Measurements from ENCODE around the gene GRID1.
"Not testable (repeated sequence)": the region's sequence is repeated elsewhere in the genome, so short reads cannot be mapped to it uniquely, and the experiment has no call there.

Gene GRID1

GRCh38 chr10:85778074-85778473, 588.5 kb downstream of the GRID1 start:
- no peak for DNase-seq

GRCh38 chr10:85767891-85768290, 598.7 kb downstream of the GRID1 start:
- DNase-seq = no peak

GRCh38 chr10:85764108-85764507, 602.5 kb downstream of the GRID1 start:
- DNase-seq = no peak

GRCh38 chr10:85761906-85762445, 604.6 kb downstream of the GRID1 start:
- no peak for DNase-seq

- DNase-seq = no peak
Observed at GRCh38 chr10:85741626-85742300, 624.8 kb downstream of the GRID1 start.

GRCh38 chr10:85735997-85736396, 630.6 kb downstream of the GRID1 start:
- no peak for DNase-seq

GRCh38 chr10:85734791-85735190, 631.8 kb downstream of the GRID1 start:
- DNase-seq = no peak

GRCh38 chr10:85724215-85724614, 642.4 kb downstream of the GRID1 start:
- DNase-seq = no peak

- no peak for DNase-seq
Observed at GRCh38 chr10:85720931-85721590, 645.5 kb downstream of the GRID1 start.

GRCh38 chr10:85719408-85719807, 647.2 kb downstream of the GRID1 start:
- no peak for DNase-seq

GRCh38 chr10:85713885-85714284, 652.7 kb downstream of the GRID1 start:
- DNase-seq = no peak

- DNase-seq = no peak
Observed at GRCh38 chr10:85702768-85703167, 663.8 kb downstream of the GRID1 start.

- DNase-seq = not testable (repeated sequence)
Observed at GRCh38 chr10:85699066-85699465, 667.5 kb downstream of the GRID1 start.

- no peak for DNase-seq
Observed at GRCh38 chr10:85696893-85697292, 669.7 kb downstream of the GRID1 start.

- DNase-seq = no peak
Observed at GRCh38 chr10:85682621-85683020, 684.0 kb downstream of the GRID1 start.

GRCh38 chr10:85679710-85680109, 686.9 kb downstream of the GRID1 start:
- DNase-seq = no peak

- no peak for DNase-seq
Observed at GRCh38 chr10:85679061-85679460, 687.5 kb downstream of the GRID1 start.

- DNase-seq = no peak
Observed at GRCh38 chr10:85674851-85675250, 691.7 kb downstream of the GRID1 start.

- DNase-seq = no peak
Observed at GRCh38 chr10:85673270-85673669, 693.3 kb downstream of the GRID1 start.

GRCh38 chr10:85671530-85671929, 695.1 kb downstream of the GRID1 start:
- no peak for DNase-seq

GRCh38 chr10:85668522-85668921, 698.1 kb downstream of the GRID1 start:
- DNase-seq = no peak

GRCh38 chr10:85667638-85668233, 698.9 kb downstream of the GRID1 start:
- peak in 1 of 3 experiments; percentile 5 for DNase-seq

- no peak for DNase-seq
Observed at GRCh38 chr10:85666987-85667386, 699.6 kb downstream of the GRID1 start.

GRCh38 chr10:85666102-85666501, 700.5 kb downstream of the GRID1 start:
- DNase-seq = no peak
